NOMO-1 (cell line): ENCODE results near the gene S1PR4.
"Not testable (repeated sequence)": the region's sequence is repeated elsewhere in the genome, so short reads cannot be mapped to it uniquely, and the experiment has no call there.

Source experiments
- DNase-seq, 2 experiments: peaks; one replicate each; lab custom pipeline; 2025; ENCODE audit not compliant: unreplicated experiment in 2 of 2; lab: John Stamatoyannopoulos, UW

The S1PR4 gene

DNA sequence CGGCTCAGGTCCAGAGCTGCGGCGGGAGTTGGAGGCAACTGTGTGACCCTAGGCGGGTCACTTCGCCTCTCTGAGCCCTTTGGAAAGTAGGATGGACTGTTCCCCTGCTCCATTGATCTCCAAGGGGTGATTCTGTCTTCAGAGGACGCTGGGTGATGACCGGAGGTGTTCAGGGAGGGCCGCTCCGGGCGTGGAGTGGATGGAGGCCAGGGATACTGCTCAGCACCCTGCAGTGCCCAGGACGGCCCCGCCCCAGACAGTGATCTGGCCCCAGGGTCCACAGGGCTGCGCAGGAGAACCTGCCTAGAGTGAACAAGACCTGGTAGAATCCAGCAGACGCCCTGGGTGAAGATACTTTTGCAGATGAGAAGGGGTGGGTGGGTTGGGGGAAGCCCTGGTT is 14.1 kb downstream of the S1PR4 start:
- DNase-seq = no peak

DNA sequence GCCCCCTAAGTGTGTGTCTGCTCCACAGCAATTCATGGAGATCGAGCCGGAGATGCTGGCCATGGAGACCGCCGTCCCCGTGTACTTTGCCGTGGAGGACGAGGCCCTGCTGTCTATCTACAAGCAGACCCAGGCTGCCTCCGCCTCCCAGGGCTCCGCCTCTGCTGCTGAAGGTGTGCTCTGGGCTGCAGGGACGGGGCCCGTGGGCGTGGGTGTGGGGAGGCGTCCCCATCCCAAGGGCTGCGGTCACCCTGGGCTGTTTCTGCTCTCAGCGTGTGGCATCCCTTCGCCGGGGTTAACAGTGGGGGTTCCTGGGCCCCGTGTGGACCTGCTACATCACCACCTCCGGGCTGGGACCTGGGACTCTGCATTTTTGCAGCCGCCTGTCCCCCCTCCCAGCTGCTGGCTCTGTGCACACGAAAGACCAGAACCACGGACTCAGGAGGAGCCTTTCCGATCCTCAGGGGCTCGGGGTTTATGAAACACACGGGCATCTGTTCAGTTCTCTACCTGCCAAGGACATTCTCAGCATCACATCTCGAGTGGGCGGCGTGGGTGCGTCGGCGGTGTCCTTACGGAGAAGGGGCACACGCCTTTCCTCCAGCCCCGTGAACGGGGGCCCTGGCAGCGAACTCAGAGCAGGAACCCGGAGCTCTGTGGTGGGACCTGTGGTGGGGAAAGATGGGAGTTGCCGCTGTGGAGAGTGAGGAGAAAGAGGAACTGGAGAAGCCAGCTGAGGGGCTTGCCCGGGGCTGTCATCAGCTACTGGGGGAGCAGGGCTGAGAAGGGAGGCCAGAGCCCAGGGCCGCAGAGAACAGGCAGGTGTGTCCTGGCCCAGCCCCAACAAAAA is 14.9 kb downstream of the S1PR4 start:
- peak in 1 of 2 experiments; percentile 4 for DNase-seq

DNA sequence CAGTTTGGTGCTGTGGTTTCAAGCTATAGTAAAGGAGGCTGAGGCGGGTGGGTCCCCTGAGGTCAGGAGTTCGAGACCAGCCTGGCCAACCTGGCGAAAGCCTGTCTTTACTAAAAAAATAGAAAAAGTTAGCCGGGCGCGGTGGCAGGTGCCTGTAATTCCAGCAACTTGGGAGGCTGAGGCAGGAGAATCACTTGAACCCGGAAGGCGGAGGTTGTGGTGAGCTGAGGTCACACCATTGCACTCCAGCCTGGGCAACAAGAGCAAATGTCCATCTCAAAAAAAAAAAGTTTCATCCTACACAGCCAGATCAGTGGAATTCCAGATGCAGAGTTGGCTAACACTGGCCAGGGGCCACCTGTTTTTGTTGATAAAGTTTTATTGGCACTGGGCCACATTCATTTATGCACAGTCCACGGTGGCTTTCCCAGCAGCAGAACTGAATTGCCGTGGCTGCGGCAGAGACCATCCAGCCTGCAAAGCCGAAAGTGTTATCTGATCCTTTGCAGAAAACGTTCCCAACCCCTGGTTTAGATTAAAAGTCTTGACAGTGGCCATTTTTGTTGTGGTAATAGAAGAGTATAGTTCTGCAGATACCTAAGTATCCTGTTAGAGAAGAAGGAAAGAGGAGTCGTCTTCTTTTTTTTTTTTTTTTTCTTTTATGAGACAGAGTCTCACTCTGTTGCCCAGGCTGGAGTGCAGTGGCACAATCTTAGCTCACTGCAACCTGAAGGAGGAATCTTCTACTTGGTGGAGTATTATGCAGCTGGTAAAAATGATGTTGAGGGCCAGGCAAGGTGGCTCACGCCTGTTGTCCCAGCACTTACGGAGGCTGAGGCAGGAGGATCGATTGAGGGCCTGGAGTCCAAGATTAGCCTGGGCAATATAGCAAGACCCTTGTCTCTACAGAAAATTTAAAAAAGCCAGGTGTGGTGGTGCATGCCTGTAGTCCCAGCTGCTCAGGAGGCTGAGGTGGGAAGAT is 15.8 kb downstream of the S1PR4 start:
- DNase-seq = no peak

DNA sequence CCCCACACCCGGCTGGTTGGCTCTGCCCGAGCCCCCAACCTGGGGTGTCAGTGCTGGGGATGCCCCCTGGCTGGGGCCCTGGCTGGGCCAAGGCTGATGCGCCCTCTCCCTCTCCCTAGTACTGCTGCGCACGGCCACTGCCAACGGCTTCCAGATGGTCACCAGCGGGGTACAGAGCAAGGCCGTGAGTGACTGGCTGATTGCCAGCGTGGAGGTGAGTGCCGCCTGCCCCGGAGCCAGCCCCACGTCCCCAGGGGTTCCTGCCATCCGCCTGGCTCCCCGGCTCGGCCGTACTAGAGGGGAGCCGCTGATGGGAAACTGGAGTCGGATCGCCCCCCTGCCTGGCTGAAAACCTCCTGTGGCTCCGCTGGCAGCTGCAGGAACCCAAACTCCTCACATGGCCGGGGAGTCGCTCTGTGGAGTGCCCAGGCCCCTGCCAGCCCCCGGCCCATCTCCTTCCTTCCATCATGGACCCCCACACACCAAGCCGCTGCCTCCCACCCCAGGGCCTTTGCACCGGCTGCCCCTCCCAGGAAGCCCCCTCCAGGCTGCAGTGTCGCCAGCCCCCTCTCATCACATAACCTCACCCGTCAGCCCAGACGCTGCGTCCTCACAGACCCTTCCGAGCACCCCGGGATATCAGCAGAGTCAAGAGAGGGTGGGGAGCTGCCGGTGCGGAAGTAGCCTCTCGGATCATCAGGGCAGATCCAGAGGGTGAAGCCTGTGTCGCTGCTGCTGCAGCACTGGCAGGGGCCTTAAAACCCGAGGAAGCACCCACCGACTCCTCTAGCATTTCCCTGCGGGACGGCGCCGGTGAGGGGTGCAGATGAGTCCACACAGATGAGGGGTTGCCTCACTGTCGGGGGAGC is 17.7 kb downstream of the S1PR4 start:
- DNase-seq = no peak

DNA sequence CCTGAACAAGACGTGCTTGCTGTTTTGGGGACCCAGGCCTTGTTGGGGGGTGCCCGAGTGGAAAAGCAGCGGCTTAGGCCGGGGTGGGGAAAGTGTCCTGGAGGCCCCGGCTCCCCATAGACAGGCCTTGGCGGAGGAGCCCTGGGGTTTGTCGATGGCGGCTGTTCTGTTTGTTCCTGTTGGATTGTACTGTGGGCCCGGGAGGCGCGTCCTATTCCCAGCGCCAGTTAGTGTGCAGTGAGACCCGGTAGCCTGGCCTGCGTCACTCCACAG is 18.3 kb downstream of the S1PR4 start:
- DNase-seq = no peak

DNA sequence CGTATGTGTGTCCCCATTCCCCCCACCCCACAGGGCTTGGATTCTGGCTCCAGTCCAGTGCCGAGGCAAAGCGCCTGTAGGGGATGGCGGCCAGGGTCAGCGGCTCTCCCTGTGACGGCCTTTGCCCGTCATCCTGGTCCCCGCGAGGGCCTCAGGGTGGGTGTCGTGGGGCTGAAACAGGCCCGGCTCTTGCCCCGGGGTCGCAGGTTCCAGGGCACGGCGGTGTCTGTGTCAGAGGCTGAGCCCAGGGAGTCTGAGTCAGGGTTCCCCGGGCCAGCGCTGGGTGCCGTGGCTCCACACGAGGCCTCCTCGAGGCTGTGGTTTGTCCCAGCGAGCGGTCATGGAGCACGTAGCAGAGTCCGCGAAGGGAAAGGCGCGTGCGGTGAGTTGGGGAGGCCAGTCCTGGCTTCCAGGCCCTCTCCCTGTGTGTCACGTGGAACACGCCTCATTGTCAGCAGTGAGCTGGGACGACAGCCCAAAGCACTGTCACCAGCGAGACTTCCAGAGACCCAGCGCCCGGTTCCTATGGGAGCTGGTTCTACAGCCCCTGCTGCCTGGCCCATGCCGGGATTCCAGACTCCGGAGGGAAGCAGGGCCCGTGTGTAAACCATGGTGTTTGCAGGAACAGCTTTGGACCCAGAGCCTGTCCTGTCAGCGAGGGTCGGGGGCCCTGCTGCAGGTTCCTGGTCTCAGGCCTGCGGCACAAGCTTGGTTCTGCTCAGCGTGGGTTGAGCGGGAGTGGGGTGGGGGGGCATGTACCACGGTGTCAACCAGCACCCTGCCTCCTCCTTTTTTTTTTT is 20.5 kb downstream of the S1PR4 start:
- no peak for DNase-seq

DNA sequence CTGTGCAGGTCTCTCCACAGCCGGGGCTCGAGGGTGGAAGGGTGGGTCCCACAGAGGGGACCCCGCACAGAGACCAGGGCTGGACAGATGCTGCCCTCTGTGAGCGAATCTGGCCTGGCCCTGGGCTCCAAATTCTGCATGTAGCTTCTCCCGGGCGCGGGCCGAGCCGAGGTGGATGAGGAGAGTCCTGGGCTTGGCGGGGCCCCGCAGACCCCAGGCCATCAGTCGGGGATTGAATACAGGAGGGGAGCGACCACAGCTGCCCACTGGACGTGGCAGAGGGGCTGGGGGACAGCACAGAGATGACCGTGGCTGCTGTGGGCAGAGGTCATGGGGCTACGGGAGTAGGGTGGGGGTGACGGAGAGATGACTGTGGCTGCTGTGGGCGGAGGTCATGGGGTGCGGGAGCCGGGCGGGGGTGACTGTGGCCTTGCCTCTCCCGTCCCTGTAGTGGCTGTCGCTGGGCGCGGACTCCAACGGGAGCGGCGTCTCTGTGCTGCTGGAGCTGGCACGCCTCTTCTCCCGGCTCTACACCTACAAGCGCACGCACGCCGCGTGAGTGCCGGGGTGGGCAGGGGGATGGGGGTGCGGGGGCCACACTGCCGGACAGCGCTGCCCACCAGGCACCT is 22.6 kb downstream of the S1PR4 start:
- no peak for DNase-seq

DNA sequence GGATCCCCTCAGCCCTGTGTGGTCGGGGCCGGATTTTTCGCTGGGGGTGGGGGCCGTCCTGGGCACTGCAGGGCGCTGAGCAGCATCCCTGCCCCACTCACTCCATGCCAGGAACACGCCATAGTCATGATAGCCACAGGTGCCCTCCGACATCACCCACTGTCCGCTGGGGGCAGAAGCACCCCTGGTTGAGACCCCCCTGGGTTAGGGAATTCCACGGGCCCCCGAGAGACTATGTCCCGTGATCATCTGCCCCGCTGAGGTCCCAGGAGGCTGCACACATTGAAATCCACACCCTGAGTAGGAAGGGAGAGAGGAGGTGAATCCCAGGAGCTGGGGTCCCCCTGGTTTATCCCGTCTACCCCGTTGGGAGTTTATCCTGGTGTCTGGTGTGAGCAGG is 23.3 kb downstream of the S1PR4 start:
- no peak for DNase-seq

DNA sequence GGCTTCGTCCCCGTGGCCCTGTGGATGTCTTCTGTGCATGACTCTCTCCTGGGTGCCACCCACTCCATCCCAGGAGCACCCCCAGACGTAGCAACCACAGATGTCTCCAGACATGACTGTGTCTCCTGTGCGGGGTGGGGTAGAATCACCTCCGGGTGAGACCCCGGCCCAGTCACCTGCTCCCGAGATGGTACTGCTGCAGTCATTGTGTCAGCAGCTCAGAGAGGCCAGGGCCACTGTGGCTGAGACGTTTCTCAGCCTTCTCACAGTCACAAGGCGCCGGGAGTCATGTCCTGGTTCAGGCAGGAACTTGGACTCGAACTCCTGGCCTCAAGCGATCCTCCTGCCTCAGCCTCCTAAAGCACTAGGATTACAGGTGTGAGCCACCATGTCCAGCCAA is 23.8 kb downstream of the S1PR4 start:
- no peak for DNase-seq

DNA sequence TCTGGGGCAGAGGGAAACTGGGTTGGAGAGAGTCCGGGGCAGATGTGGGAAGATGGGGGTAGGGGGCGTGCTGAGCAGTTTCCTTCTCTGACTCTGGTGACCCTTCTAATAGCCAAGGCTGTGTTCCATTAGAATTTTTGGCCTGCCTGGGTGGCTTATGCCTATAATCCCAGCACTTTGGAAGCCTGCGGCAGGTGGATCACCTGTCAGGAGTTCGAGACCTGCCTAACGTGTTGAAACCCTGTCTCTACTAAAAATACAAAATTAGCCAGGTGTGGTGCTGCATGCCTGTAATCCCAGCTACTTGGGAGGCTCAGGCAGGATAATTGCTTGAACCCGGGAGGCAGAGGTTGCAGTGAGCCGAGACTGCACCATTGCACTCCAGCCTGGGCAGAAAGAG is 24.3 kb downstream of the S1PR4 start:
- not testable (repeated sequence) for DNase-seq

DNA sequence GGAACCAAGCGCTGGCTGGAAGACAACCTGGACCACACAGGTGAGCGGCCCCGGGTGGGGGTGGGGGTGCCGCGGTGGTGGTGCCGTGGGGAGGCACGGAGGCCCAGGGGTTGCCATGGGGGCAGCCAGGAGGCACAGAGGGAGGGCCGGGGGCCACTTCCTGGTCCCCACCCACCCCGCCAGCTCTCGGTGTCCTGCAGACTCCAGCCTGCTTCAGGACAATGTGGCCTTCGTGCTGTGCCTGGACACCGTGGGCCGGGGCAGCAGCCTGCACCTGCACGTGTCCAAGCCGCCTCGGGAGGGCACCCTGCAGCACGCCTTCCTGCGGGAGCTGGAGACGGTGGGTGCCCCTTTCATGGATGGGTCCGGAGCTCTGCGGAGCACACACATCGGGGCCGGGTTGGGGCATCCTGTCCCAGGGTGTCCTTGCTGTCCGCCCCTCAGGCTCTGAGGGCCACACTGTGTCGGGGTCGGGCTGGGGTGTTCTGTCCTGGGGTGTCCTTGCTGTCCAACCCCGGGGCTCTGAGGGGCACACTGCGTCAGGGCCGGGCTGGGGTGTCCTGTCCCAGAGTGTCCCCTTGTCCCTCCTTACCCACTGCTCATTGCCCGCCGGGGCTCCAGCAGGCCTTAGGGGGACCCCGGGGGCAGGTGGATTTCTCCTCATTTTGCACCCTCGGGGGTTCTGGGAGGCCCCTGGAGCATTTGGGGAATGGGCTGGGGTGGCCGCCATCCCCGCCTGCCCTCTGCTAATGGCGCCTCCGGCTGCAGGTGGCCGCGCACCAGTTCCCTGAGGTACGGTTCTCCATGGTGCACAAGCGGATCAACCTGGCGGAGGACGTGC is 25.5 kb downstream of the S1PR4 start:
- no peak for DNase-seq

DNA sequence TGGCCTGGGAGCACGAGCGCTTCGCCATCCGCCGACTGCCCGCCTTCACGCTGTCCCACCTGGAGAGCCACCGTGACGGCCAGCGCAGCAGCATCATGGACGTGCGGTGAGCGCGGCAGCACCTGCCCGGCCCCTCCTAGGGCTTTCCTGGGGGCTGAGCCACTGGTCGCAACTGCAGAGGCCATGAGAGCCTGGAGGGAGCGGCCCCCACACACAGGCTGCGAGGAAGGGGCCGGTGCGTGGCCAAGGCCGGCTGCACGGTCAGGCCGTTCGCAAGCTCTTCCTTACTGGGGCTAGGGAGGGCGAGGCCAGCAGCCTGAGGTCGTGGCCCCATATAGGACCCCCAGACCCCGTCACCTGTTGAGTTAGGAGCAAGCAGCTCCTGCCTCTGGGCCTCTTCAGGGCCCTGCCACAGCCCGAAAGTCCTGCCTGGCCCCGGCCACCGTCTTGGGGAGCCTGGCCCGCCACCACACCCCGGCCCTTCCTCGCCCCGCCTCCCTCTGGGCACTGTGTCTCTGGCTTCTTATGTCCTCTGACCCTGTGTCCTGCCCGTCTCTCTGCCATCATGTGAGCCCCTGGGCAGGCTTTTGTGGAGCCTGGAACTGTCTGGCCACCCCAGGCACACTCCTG is 26.2 kb downstream of the S1PR4 start:
- DNase-seq = no peak

DNA sequence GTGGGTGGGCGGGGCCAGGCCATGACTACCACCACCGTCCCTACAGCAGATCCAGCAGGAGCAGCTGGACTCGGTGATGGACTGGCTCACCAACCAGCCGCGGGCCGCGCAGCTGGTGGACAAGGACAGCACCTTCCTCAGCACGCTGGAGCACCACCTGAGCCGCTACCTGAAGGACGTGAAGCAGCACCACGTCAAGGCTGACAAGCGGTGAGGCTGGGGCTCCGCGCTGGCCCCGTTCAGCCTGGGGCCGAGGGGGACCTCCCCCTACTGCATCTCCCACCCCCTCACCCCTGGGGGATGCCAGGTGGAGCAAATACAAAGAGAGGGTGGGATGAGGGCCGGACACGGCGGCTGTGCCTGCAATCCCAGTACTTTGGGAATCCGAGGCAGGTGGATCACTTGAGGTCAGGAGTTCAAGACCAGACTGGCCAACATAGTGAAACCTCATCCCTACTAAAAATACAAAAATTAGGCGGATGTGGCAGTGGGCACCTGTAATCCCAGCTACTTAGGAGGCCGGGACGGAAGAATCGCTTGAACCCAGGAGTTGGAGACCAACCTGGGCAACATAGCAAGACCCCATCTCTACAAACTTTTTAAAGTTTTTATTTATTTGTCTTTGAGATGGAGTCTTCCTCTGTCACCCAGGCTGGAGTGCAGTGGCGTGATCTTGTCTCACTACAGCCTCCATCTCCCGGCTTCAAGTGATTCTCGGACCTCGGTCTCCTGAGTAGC is 27.8 kb downstream of the S1PR4 start:
- DNase-seq = no peak

DNA sequence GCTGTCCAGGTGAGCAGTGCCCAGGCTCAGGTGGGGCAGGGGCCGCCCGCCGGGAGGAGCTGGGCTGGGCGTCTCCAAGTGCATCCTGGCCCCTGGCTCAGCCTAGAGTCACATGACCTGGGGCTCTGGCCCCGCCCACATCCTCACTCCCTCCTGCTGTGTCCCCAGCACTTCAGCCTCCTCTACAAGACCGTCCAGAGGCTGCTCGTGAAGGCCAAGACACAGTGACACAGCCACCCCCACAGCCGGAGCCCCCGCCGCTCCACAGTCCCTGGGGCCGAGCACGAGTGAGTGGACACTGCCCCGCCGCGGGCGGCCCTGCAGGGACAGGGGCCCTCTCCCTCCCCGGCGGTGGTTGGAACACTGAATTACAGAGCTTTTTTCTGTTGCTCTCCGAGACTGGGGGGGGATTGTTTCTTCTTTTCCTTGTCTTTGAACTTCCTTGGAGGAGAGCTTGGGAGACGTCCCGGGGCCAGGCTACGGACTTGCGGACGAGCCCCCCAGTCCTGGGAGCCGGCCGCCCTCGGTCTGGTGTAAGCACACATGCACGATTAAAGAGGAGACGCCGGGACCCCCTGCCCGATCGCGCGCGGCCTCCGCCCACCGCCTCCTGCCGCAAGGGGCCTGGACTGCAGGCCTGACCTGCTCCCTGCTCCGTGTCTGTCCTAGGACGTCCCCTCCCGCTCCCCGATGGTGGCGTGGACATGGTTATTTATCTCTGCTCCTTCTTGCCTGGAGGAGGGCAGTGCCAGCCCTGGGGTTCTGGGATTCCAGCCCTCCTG is 29.1 kb downstream of the S1PR4 start:
- no peak for DNase-seq

DNA sequence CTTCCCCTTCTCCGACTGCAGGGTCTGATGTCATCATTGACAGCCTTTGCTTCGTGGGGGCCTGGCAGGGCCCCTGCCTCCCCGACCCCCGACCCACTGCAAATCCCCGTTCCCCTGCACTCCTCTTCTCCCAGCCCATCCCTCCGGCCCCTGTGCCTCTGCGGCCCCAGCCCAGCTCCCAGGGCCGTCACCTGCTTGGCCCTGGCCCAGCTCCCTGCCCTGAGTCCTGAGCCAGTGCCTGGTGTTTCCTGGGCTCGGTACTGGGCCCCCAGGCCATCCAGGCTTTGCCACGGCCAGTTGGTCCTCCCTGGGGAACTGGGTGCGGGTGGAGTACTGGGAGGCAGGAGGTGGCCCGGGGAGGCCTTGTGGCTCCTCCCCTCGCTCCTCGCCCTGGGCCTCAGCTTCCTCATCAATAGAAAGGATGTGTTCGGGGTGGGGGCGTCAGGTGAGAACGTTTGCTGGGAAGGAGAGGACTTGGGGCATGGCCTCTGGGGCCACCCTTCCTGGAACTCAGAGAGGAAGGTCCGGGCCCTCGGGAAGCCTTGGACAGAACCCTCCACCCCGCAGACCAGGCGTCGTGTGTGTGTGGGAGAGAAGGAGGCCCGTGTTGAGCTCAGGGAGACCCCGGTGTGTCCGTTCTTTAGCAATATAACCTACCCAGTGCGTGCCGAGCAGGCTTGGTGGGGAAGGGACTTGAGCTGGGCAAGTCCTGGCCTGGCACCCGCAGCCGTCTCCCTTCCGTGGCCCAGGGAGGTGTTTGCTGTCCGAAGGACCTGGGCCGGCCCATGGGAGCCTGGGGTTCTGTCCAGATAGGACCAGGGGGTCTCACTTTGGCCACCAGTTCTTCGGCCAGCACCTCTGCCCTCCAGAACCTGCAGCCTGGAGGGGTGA is 30.0 kb downstream of the S1PR4 start:
- no peak for DNase-seq
